Measurements from ENCODE around the gene SHOC1.

SHOC1 gene

GRCh38 chr9:111794835-111795556 is at the start of gene SHOC1:
TSS of gene SHOC1 (minus strand) at chr9:111794937. CDS start at chr9:111791418, 3,519 bp downstream.
- no peaks in the 10 kb centered on the region for H3K4me1 ChIP-seq (ENCODE audit: control insufficient read depth, insufficient read depth, low read length, unreplicated experiment)
- H3K27me3 ChIP-seq (ENCODE audit: insufficient read depth, low read length), result no peaks in the 10 kb centered on the region
- H3K27ac ChIP-seq (ENCODE audit: low read depth, low read length), result no peak within 1 kb of the TSS
- no peak within 1 kb of the TSS for H2AFZ ChIP-seq (ENCODE audit: low read length, unreplicated experiment)
- H3K79me2 ChIP-seq (ENCODE audit: control insufficient read depth, insufficient read depth, low read length, unreplicated experiment), result no peaks in the 10 kb centered on the region
- no peaks in the 10 kb centered on the region for H3K36me3 ChIP-seq (ENCODE audit: insufficient read depth, low read length)
- no peak within 1 kb of the TSS for H3K4me3 ChIP-seq (ENCODE audit: low read depth, low read length)

- Histone ChIP-seq H3K79me2 (ENCODE audit: control insufficient read depth, insufficient read depth, low read length, unreplicated experiment) (no peaks in the 10 kb centered on the region), H2AFZ (ENCODE audit: low read length, unreplicated experiment) (no peak overlapping the region), H3K27me3 (ENCODE audit: insufficient read depth, low read length) (no peaks in the 10 kb centered on the region), H3K27ac (ENCODE audit: low read depth, low read length) (no peak overlapping the region), H3K36me3 (ENCODE audit: insufficient read depth, low read length) (no peaks in the 10 kb centered on the region), H3K4me3 (ENCODE audit: low read depth, low read length) (no peak overlapping the region), H3K4me1 (ENCODE audit: control insufficient read depth, insufficient read depth, low read length, unreplicated experiment) (peaks cover 29% of the 10 kb centered on the region)
These were observed 49.2 kb upstream of the SHOC1 start for GRCh38 chr9:111843971-111844370.

- H3K27ac ChIP-seq (ENCODE audit: low read depth, low read length), result peak overlapping the region; percentile 12; the same call in 1 of the 2 replicates
- no peaks in the 10 kb centered on the region for H3K79me2 ChIP-seq (ENCODE audit: control insufficient read depth, insufficient read depth, low read length, unreplicated experiment)
- no peaks in the 10 kb centered on the region for H3K36me3 ChIP-seq (ENCODE audit: insufficient read depth, low read length)
- no peaks in the 10 kb centered on the region for H3K27me3 ChIP-seq (ENCODE audit: insufficient read depth, low read length)
- H3K4me3 ChIP-seq (ENCODE audit: low read depth, low read length), result no peak overlapping the region
- peaks cover 38% of the 10 kb centered on the region for H3K4me1 ChIP-seq (ENCODE audit: control insufficient read depth, insufficient read depth, low read length, unreplicated experiment)
- H2AFZ ChIP-seq (ENCODE audit: low read length, unreplicated experiment), result no peak overlapping the region
These were observed 47.6 kb upstream of the SHOC1 start for GRCh38 chr9:111842313-111842712.

DNA sequence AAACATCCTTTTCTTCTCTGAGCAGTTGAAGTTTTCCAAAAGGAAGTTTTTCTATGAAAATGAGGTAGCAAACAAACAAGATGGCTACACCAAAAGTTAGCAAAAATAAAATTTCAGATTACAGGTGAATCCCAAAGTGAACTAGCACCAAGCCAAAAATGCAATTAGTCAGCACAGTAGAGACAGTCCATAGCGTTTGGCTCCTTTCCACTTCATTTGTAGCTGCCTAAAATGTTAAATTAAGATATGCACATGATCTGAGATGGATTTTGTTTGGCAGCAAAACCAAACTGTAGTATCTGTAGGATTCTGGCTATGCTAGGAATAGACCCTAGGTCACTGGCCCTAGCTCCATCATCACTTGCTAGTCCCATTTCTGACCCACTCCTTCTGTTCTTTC is 45.7 kb upstream of the SHOC1 start:
- Histone ChIP-seq H3K27me3 (ENCODE audit: insufficient read depth, low read length) (no peaks in the 10 kb centered on the region), H3K4me3 (ENCODE audit: low read depth, low read length) (no peak overlapping the region), H3K36me3 (ENCODE audit: insufficient read depth, low read length) (no peaks in the 10 kb centered on the region), H3K79me2 (ENCODE audit: control insufficient read depth, insufficient read depth, low read length, unreplicated experiment) (no peaks in the 10 kb centered on the region), H3K27ac (ENCODE audit: low read depth, low read length) (no peak overlapping the region), H2AFZ (ENCODE audit: low read length, unreplicated experiment) (no peak overlapping the region), H3K4me1 (ENCODE audit: control insufficient read depth, insufficient read depth, low read length, unreplicated experiment) (peaks cover 38% of the 10 kb centered on the region)

GRCh38 chr9:111839987-111840386 is 45.2 kb upstream of the SHOC1 start:
- no peak overlapping the region for H3K4me3 ChIP-seq (ENCODE audit: low read depth, low read length)
- H3K79me2 ChIP-seq (ENCODE audit: control insufficient read depth, insufficient read depth, low read length, unreplicated experiment), result no peaks in the 10 kb centered on the region
- peak overlapping the region; percentile 84; the same call in 1 of the 2 replicates for H3K27ac ChIP-seq (ENCODE audit: low read depth, low read length)
- peaks cover 38% of the 10 kb centered on the region for H3K4me1 ChIP-seq (ENCODE audit: control insufficient read depth, insufficient read depth, low read length, unreplicated experiment)
- H3K27me3 ChIP-seq (ENCODE audit: insufficient read depth, low read length), result no peaks in the 10 kb centered on the region
- H2AFZ ChIP-seq (ENCODE audit: low read length, unreplicated experiment), result no peak overlapping the region
- no peaks in the 10 kb centered on the region for H3K36me3 ChIP-seq (ENCODE audit: insufficient read depth, low read length)

DNA sequence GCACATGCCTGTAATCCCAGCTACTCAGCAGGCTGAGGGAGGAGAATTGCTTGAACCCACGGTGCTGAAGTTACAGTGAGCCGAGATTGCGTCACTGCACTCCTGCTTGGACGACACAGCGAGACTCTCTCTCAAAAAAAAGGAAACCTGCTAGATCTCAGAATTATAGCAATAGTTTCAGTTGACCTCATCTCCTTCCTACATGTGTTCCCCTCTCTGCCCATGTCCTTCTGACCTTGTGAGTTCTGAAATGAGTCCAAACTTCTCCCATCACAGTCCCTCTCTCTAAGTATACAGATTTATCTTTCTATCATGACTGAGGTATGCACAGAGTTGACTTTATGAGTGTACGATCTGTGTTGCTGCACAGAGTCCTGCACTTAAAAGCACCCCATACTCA is 44.6 kb upstream of the SHOC1 start:
- peak overlapping the region; percentile 84 for H3K27ac ChIP-seq (ENCODE audit: low read depth, low read length)
- no peaks in the 10 kb centered on the region for H3K36me3 ChIP-seq (ENCODE audit: insufficient read depth, low read length)
- H3K4me3 ChIP-seq (ENCODE audit: low read depth, low read length), result peak overlapping the region; percentile 52; the same call in 1 of the 2 replicates
- H3K27me3 ChIP-seq (ENCODE audit: insufficient read depth, low read length), result no peaks in the 10 kb centered on the region
- peaks cover 38% of the 10 kb centered on the region for H3K4me1 ChIP-seq (ENCODE audit: control insufficient read depth, insufficient read depth, low read length, unreplicated experiment)
- no peaks in the 10 kb centered on the region for H3K79me2 ChIP-seq (ENCODE audit: control insufficient read depth, insufficient read depth, low read length, unreplicated experiment)
- no peak overlapping the region for H2AFZ ChIP-seq (ENCODE audit: low read length, unreplicated experiment)

- Histone ChIP-seq H3K4me3 (ENCODE audit: low read depth, low read length) (no peak overlapping the region), H3K27ac (ENCODE audit: low read depth, low read length) (peak overlapping the region; percentile 84), H2AFZ (ENCODE audit: low read length, unreplicated experiment) (no peak overlapping the region), H3K4me1 (ENCODE audit: control insufficient read depth, insufficient read depth, low read length, unreplicated experiment) (peaks cover 32% of the 10 kb centered on the region), H3K27me3 (ENCODE audit: insufficient read depth, low read length) (no peaks in the 10 kb centered on the region), H3K79me2 (ENCODE audit: control insufficient read depth, insufficient read depth, low read length, unreplicated experiment) (no peaks in the 10 kb centered on the region), H3K36me3 (ENCODE audit: insufficient read depth, low read length) (no peaks in the 10 kb centered on the region)
These were observed 43.7 kb upstream of the SHOC1 start for GRCh38 chr9:111838439-111838838.

DNA sequence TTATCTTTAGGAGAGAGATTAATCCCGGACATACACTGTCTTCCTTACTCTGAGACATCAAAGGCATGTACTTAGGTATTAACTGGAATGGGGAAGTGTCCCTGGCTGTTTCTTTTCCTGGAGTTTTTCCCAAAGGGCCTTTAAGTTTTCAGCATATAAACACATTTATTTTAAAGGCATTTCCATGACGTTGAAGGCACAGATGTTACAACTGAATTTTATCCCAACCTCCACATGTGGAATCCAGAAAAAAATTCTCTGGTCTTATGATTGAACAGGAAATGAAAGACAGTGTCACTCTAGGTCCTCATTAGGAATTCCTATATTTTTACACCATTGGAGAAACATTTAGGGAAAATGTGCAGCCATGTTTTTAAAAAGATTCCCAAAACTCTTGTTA is 41.6 kb upstream of the SHOC1 start:
- Histone ChIP-seq H3K4me1 (ENCODE audit: control insufficient read depth, insufficient read depth, low read length, unreplicated experiment) (peaks cover 30% of the 10 kb centered on the region), H3K36me3 (ENCODE audit: insufficient read depth, low read length) (no peaks in the 10 kb centered on the region), H3K79me2 (ENCODE audit: control insufficient read depth, insufficient read depth, low read length, unreplicated experiment) (no peaks in the 10 kb centered on the region), H3K4me3 (ENCODE audit: low read depth, low read length) (no peak overlapping the region), H2AFZ (ENCODE audit: low read length, unreplicated experiment) (no peak overlapping the region), H3K27me3 (ENCODE audit: insufficient read depth, low read length) (no peaks in the 10 kb centered on the region), H3K27ac (ENCODE audit: low read depth, low read length) (no peak overlapping the region)

GRCh38 chr9:111833941-111834340 is 39.2 kb upstream of the SHOC1 start:
- Histone ChIP-seq H3K4me1 (ENCODE audit: control insufficient read depth, insufficient read depth, low read length, unreplicated experiment) (peaks cover 15% of the 10 kb centered on the region), H3K36me3 (ENCODE audit: insufficient read depth, low read length) (no peaks in the 10 kb centered on the region), H2AFZ (ENCODE audit: low read length, unreplicated experiment) (no peak overlapping the region), H3K27ac (ENCODE audit: low read depth, low read length) (no peak overlapping the region), H3K79me2 (ENCODE audit: control insufficient read depth, insufficient read depth, low read length, unreplicated experiment) (no peaks in the 10 kb centered on the region), H3K4me3 (ENCODE audit: low read depth, low read length) (no peak overlapping the region), H3K27me3 (ENCODE audit: insufficient read depth, low read length) (no peaks in the 10 kb centered on the region)

DNA sequence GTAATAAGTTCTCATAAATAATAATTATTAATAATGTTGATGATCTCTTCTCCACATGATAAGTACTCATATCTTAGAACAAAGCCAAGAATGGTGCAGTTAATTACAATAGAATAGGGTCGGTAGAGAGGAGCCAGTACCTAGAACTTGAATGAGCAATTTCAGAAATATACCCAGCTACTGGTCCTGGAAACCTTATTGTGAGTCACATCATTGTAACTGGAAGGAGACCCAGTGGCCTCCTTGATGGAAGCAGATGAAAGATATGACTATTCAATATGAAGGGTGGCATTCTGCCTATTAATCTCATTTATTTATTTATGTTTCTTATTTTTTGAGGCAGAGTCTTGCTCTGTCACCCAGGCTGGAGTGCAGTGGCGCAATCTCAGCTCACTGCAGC is 37.7 kb upstream of the SHOC1 start:
- Histone ChIP-seq H3K79me2 (ENCODE audit: control insufficient read depth, insufficient read depth, low read length, unreplicated experiment) (no peaks in the 10 kb centered on the region), H3K36me3 (ENCODE audit: insufficient read depth, low read length) (no peaks in the 10 kb centered on the region), H3K4me3 (ENCODE audit: low read depth, low read length) (no peak overlapping the region), H3K27me3 (ENCODE audit: insufficient read depth, low read length) (no peaks in the 10 kb centered on the region), H3K27ac (ENCODE audit: low read depth, low read length) (no peak overlapping the region), H3K4me1 (ENCODE audit: control insufficient read depth, insufficient read depth, low read length, unreplicated experiment) (peaks cover 7% of the 10 kb centered on the region), H2AFZ (ENCODE audit: low read length, unreplicated experiment) (no peak overlapping the region)

- peaks cover 7% of the 10 kb centered on the region for H3K4me1 ChIP-seq (ENCODE audit: control insufficient read depth, insufficient read depth, low read length, unreplicated experiment)
- no peak overlapping the region for H2AFZ ChIP-seq (ENCODE audit: low read length, unreplicated experiment)
- no peak overlapping the region for H3K4me3 ChIP-seq (ENCODE audit: low read depth, low read length)
- no peaks in the 10 kb centered on the region for H3K36me3 ChIP-seq (ENCODE audit: insufficient read depth, low read length)
- H3K27ac ChIP-seq (ENCODE audit: low read depth, low read length), result no peak overlapping the region
- no peaks in the 10 kb centered on the region for H3K79me2 ChIP-seq (ENCODE audit: control insufficient read depth, insufficient read depth, low read length, unreplicated experiment)
- no peaks in the 10 kb centered on the region for H3K27me3 ChIP-seq (ENCODE audit: insufficient read depth, low read length)
These were observed 36.8 kb upstream of the SHOC1 start for GRCh38 chr9:111831371-111832108.

Data from ACC112 (cell line).